SK-N-SH (cell line): ENCODE results near the gene SMAGP. TPM values are rescaled to one million over a fixed set of nuclear protein-coding genes. Genes with fewer than 3 reads are reported as not detected.

Experiments used
- CTCF ChIA-PET: fragments of 300-600, 350-600 bp; formaldehyde crosslinking; extraction: SDS; loops from one replicate; lab custom pipeline; 2021; lab: Yijun Ruan, JAX
- POLR2A ChIA-PET: fragments of 350-600 bp; sonication (Branson Sonifier 250); formaldehyde crosslinking; extraction: SDS; loops from one replicate; lab custom pipeline; 2020; ENCODE audit warnings: antibody characterized with exemption, inconsistent platforms; lab: Yijun Ruan, JAX
- DNase-seq: peaks from one replicate; pipeline ENCODE4 v3.0.0; 2012
- H2AFZ ChIP-seq: fragments of 200-600 bp; sonication (generic); 2 replicates; pipeline ENCODE4 v1.8.1; 2016; ENCODE audit warnings: antibody characterized with exemption, mild to moderate bottlenecking, low read depth
- H3F3A ChIP-seq: fragments of 200-600 bp; sonication (generic); replicated peaks from 2 replicates; pipeline ENCODE3; 2016; ENCODE audit warnings: antibody characterized with exemption, mild to moderate bottlenecking; ENCODE audit not compliant: insufficient read depth
- H3K27ac ChIP-seq, 2 experiments: fragments of 200-500 bp in 1 of 2; fragments of 200-600 bp in 1 of 2; sonication (Bioruptor generic) in 1 of 2; sonication (generic), shearing (Covaris generic) in 1 of 2; 2 replicates each; pipeline versions ENCODE4 v1.5.1 to v1.6.1; 2014 to 2016; ENCODE audit warnings: low read depth in 2 of 2, inconsistent platforms in 1 of 2, low read length in 1 of 2, mild to moderate bottlenecking in 1 of 2, mixed read lengths in 1 of 2
- H3K27me3 ChIP-seq: fragments of 200-600 bp; sonication (generic), shearing (Covaris generic); 2 replicates; pipeline ENCODE4 v1.6.1; 2016; ENCODE audit warnings: mixed run types; ENCODE audit not compliant: insufficient read depth
- H3K36me3 ChIP-seq, 2 experiments: fragments of 200-500 bp in 1 of 2; fragments of 200-600 bp in 1 of 2; sonication (Bioruptor generic) in 1 of 2; sonication (generic) in 1 of 2; replicated peaks in 1 of 2; 2 replicates each; pipeline versions ENCODE3 to v1.5.1; 2014 to 2016; ENCODE audit warnings: low read length in 1 of 2, mild to moderate bottlenecking in 1 of 2; ENCODE audit not compliant: insufficient read depth in 2 of 2, control insufficient read depth in 1 of 2
- H3K4me1 ChIP-seq, 2 experiments: fragments of 200-500 bp in 1 of 2; fragments of 200-600 bp in 1 of 2; sonication (Bioruptor generic) in 1 of 2; sonication (generic), shearing (Covaris generic) in 1 of 2; 2 replicates each; pipeline versions ENCODE4 v1.5.1 to v1.6.1; 2014 to 2016; ENCODE audit warnings: low read depth in 1 of 2, low read length in 1 of 2, mixed run types in 1 of 2; ENCODE audit not compliant: insufficient read depth in 2 of 2, control insufficient read depth in 1 of 2
- H3K4me2 ChIP-seq: fragments of 200-600 bp; sonication (generic), shearing (Covaris generic); 2 replicates; pipeline ENCODE4 v1.6.1; 2017; ENCODE audit warnings: mixed run types
- H3K4me3 ChIP-seq, 2 experiments: fragments of 200-500 bp in 1 of 2; fragments of 200-600 bp in 1 of 2; sonication (Bioruptor generic) in 1 of 2; sonication (generic), shearing (Covaris generic) in 1 of 2; 2 replicates each; pipeline versions ENCODE4 v1.5.1 to v1.8.1; 2014 to 2016; ENCODE audit warnings: low read depth in 2 of 2, inconsistent platforms in 1 of 2, low read length in 1 of 2, mild to moderate bottlenecking in 1 of 2, mixed read lengths in 1 of 2, moderate library complexity in 1 of 2
- H3K79me2 ChIP-seq: fragments of 200-600 bp; sonication (generic); 2 replicates; pipeline ENCODE4 v1.8.1; 2017; ENCODE audit warnings: mild to moderate bottlenecking; ENCODE audit not compliant: insufficient read depth
- H3K9ac ChIP-seq: fragments of 200-600 bp; sonication (generic); 2 replicates; pipeline ENCODE4 v1.6.1; 2017; ENCODE audit warnings: mixed run types
- H3K9me2 ChIP-seq: fragments of 200-600 bp; sonication (generic); 2 replicates; pipeline ENCODE4 v1.6.1; 2017; ENCODE audit warnings: mixed run types
- H3K9me3 ChIP-seq: fragments of 200-600 bp; sonication (generic); 2 replicates; pipeline ENCODE4 v1.6.1; 2017; ENCODE audit warnings: mixed run types, mild to moderate bottlenecking, moderate library complexity
- H4K20me1 ChIP-seq: fragments of 200-600 bp; sonication (generic); 2 replicates; pipeline ENCODE4 v1.6.1; 2017; ENCODE audit warnings: mild to moderate bottlenecking, mixed run types; ENCODE audit not compliant: insufficient read depth
- CHD2 ChIP-seq: fragments of 150-350 bp; IDR thresholded peaks from 2 replicates; pipeline ENCODE4 v1.6.1; 2018; ENCODE audit warnings: low read length; ENCODE audit not compliant: partially characterized antibody
- CTCF ChIP-seq: fragments of 200-600 bp; sonication (generic); IDR thresholded peaks from 2 replicates; pipeline ENCODE4 v1.6.1; 2017; ENCODE audit warnings: antibody characterized with exemption, mild to moderate bottlenecking, moderate library complexity
- ELF1 ChIP-seq: IDR thresholded peaks from 2 replicates; pipeline ENCODE4 v1.4.0; 2012
- EZH2phosphoT487 ChIP-seq: fragments of 200-600 bp; sonication (generic); IDR thresholded peaks from 2 replicates; pipeline ENCODE4 v1.6.1; 2017; ENCODE audit warnings: low read depth, mixed run types, mild to moderate bottlenecking, antibody characterized with exemption, moderate library complexity, borderline replicate concordance
- FOSL2 ChIP-seq: IDR thresholded peaks from 2 replicates; pipeline ENCODE4 v1.4.0; 2012; ENCODE audit warnings: low read depth, mild to moderate bottlenecking, moderate library complexity, borderline replicate concordance
- FOXJ3 ChIP-seq: sonication (generic); formaldehyde crosslinking; IDR thresholded peaks from 2 replicates; pipeline ENCODE4 v1.5.1; 2020; ENCODE audit warnings: mild to moderate bottlenecking, missing genetic modification reagents
- GABPA ChIP-seq: IDR thresholded peaks from 2 replicates; pipeline ENCODE4 v1.4.0; 2012; ENCODE audit warnings: low read depth, mild to moderate bottlenecking
- MAX ChIP-seq: IDR thresholded peaks from 2 replicates; pipeline ENCODE4 v1.4.0; 2012; ENCODE audit warnings: low read depth
- MEF2A ChIP-seq: IDR thresholded peaks from 2 replicates; pipeline ENCODE4 v1.4.0; 2012; ENCODE audit warnings: low read depth, borderline replicate concordance
- NRF1 ChIP-seq: IDR thresholded peaks from 2 replicates; pipeline ENCODE4 v1.6.1; 2012; ENCODE audit warnings: low read depth, mild to moderate bottlenecking, low read length
- POLR2AphosphoS5 ChIP-seq: IDR thresholded peaks from 2 replicates; pipeline ENCODE4 v1.6.1; 2012; ENCODE audit warnings: low read depth, low read length
- RCOR1 ChIP-seq: fragments of 150-350 bp; IDR thresholded peaks from 2 replicates; pipeline ENCODE4 v1.6.1; 2017; ENCODE audit warnings: antibody characterized with exemption, low read length
- REST ChIP-seq: IDR thresholded peaks from 2 replicates; pipeline ENCODE4 v1.6.1; 2012; ENCODE audit warnings: mild to moderate bottlenecking, low read depth, low read length, moderate library complexity
- SIN3A ChIP-seq: IDR thresholded peaks from 2 replicates; pipeline ENCODE4 v1.6.1; 2012; ENCODE audit warnings: low read depth, mild to moderate bottlenecking, low read length, moderate library complexity, borderline replicate concordance
- TCF12 ChIP-seq: IDR thresholded peaks from 2 replicates; pipeline ENCODE4 v1.4.0; 2012
- TEAD4 ChIP-seq: IDR thresholded peaks from 2 replicates; pipeline ENCODE4 v1.4.0; 2012; ENCODE audit warnings: mild to moderate bottlenecking, borderline replicate concordance; ENCODE audit not compliant: insufficient read depth
- USF1 ChIP-seq: IDR thresholded peaks from 2 replicates; pipeline ENCODE4 v1.4.0; 2012; ENCODE audit warnings: low read depth, borderline replicate concordance
- USF2 ChIP-seq: fragments of 150-350 bp; IDR thresholded peaks from 2 replicates; pipeline ENCODE4 v1.6.1; 2017; ENCODE audit warnings: antibody characterized with exemption, low read length, low read depth, borderline replicate concordance
- WGBS: methylation state at CpG from one replicate; pipeline ENCODE4 v1.1.6; 2017; ENCODE audit warnings: low lambda C conversion rate; 5-methylcytosine and 5-hydroxymethylcytosine counted together
- polyA plus RNA-seq, 3 experiments: library from polyadenylated mRNA; depleted of rRNA; stranded (reverse); fragments of >200 nt; gene quantifications; 2 replicates each; pipeline ENCODE4 v1.2.3, GENCODE V29; 2012

SMAGP gene
- polyA plus RNA-seq, 1 of the 3 experiments (the other 2 are of a cell fraction): 26.3 TPM

GRCh38 chr12:51240971-51241370 lies 29.2 kb downstream of the SMAGP start (continued):
- TF ChIP-seq CTCF: no peak
- TF ChIP-seq ELF1: no peak
- TF ChIP-seq FOSL2: no peak
- TF ChIP-seq POLR2AphosphoS5: no peak
- no peak for TF ChIP-seq CHD2
- TF ChIP-seq NRF1: no peak
- TF ChIP-seq SIN3A: no peak
- TF ChIP-seq TCF12: no peak
- no peak for TF ChIP-seq EZH2phosphoT487
- TF ChIP-seq FOXJ3 (CRISPR knock-in tag): no peak
- no peak for TF ChIP-seq USF2
- no peak for TF ChIP-seq TEAD4
- no peak for TF ChIP-seq GABPA
- TF ChIP-seq, all 33 proteins: peak for 0

GRCh38 chr12:51238510-51239334 lies 31.5 kb downstream of the SMAGP start, which contains the start of gene DAZAP2:
DAZAP2 (plus strand) TSS chr12:51238826; CDS start chr12:51238908, 82 bp downstream.
- Histone ChIP-seq H3K9me2 (no peaks in the 10 kb centered on the region), H3K9ac (peak within 1 kb of the TSS; percentile 100), H3K4me1 (peaks cover 3 to 11% of the 10 kb centered on the region in 2 experiments; a peak in 2 of 4 replicates), H4K20me1 (peaks cover 5% of the 10 kb centered on the region; the same call in 1 of the 2 replicates), H3K27ac (peak within 1 kb of the TSS; percentile 96 to 98), H3K79me2 (peaks cover 31% of the 10 kb centered on the region), H3F3A (peaks cover 8% of the 10 kb centered on the region), H3K27me3 (no peaks in the 10 kb centered on the region), H3K36me3 (peaks cover 32 to 35% of the 10 kb centered on the region in 2 experiments), H3K9me3 (no peaks in the 10 kb centered on the region), H2AFZ (peak within 1 kb of the TSS; percentile 92), H3K4me3 (peak within 1 kb of the TSS; percentile 90 to 95), H3K4me2 (peak within 1 kb of the TSS; percentile 95)
- POLR2A ChIA-PET: interaction anchor here (0.6 to 1.7 kb wide), 5 partner anchors 20 to 390 kb away, joined by 3 to 13 read pairs (median 4); partner anchors contain the start of genes CSRNP2, POU6F1 and SMAGP
- peak; percentile 96 for DNase-seq
- WGBS: under 1% methylated on average over 46 of the region's 70 CpGs
- CTCF ChIA-PET: interaction anchor here (0.7 to 3.6 kb wide), 5 partner anchors 14 to 198 kb away, joined by 3 to 15 read pairs (median 4); partner anchors contain the start of gene POU6F1
- TF ChIP-seq REST (no peak), CTCF (no peak), RCOR1 (no peak), MAX (peak; percentile 11; the same call in 1 of the 2 replicates), MEF2A (no peak), FOXJ3 (CRISPR knock-in tag) (no peak), USF1 (peak; percentile 96), USF2 (peak; percentile 81)
